GM12892 (cell line): ENCODE measurements around the gene ARMC9.

Experiments
- POLR2A ChIP-seq: IDR thresholded peaks from 2 replicates; pipeline ENCODE4 v1.6.1; 2011; ENCODE audit warnings: low read depth, low read length, control low read depth
- POLR2AphosphoS5 ChIP-seq: IDR thresholded peaks from 2 replicates; pipeline ENCODE4 v1.6.1; 2011; ENCODE audit warnings: low read depth, low read length, control low read depth

- TF ChIP-seq POLR2A (no peak), POLR2AphosphoS5 (no peak)
These were observed 181.1 kb downstream of the ARMC9 start for GRCh38 chr2:231379266-231380215.
